ENCODE measurements around the gene BCAS3.

GRCh38 chr17:61291451-61292285 is 614.0 kb downstream of the BCAS3 start:
- no peak for TF ChIP-seq CTCF (IDR thresholded peaks at IDR 0.05 in 8 of 11, conservative IDR thresholded peaks at IDR 0.05 in 3 of 11)
- TF ChIP-seq POLR2AphosphoS5 (IDR thresholded peaks at IDR 0.05), result peak in 1 of 3 donors; percentile 28

All from spleen (tissue), 7 donors.